Measurements from ENCODE around the gene DNAJC6. TPM values are rescaled to one million over a fixed set of nuclear protein-coding genes. Genes with fewer than 3 reads are reported as not detected.

The DNAJC6 gene
- total RNA-seq, 4 donors from 2014 or later: 0.11 to 1.3 (median 0.34) TPM

DNA sequence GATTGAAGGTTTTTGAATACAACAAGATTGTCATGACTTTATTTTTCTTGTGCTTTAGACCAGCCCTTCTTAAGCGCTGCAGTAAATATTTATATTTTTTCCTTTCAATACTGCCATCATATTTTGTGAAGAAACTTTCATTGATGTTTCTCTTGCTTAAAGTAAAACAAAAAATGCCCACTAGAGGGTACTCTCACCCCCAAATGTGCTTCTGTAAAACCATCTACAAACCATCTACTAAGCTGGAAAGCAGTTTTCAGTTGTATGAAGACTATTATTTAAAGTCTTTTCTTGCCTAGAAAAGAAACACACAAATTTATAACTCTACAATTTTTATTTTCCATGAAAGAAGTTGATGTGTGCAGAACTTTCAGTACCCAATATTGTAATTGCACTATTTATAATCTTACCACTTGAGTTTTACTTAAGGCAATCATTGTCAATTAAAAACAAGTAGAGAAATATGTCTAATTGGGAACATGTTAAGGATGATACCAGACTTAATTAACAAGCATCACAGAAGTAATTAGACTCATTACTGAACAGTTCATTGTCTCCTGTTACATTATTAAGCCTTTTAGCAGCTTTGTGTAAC is 121.9 kb downstream of the DNAJC6 start:
- Histone ChIP-seq H3K27ac (peak overlapping the region; percentile 57 to 75 (median 67)), H3K9me3 (no peaks in the 10 kb centered on the region), H3K36me3 (peaks cover 6 to 80% (median 8%) of the 10 kb centered on the region in 3 donors), H3K4me3 (no peak overlapping the region), H3K4me1 (peaks cover 0 to 39% (median 18%) of the 10 kb centered on the region in 3 donors), H3K27me3 (no peaks in the 10 kb centered on the region)
- intact Hi-C loops (cut with DNase I): no loop called here
- WGBS, 2 donors: 0 to 34% methylated on average over 1 of the region's 1 CpG
- no peak for TF ChIP-seq POLR2A (IDR thresholded peaks at IDR 0.05)
- TF ChIP-seq, protein P1, sequence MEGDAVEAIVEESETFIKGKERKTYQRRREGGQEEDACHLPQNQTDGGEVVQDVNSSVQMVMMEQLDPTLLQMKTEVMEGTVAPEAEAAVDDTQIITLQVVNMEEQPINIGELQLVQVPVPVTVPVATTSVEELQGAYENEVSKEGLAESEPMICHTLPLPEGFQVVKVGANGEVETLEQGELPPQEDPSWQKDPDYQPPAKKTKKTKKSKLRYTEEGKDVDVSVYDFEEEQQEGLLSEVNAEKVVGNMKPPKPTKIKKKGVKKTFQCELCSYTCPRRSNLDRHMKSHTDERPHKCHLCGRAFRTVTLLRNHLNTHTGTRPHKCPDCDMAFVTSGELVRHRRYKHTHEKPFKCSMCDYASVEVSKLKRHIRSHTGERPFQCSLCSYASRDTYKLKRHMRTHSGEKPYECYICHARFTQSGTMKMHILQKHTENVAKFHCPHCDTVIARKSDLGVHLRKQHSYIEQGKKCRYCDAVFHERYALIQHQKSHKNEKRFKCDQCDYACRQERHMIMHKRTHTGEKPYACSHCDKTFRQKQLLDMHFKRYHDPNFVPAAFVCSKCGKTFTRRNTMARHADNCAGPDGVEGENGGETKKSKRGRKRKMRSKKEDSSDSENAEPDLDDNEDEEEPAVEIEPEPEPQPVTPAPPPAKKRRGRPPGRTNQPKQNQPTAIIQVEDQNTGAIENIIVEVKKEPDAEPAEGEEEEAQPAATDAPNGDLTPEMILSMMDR (IDR thresholded peaks at IDR 0.05): peak in 5 of 6 experiments; percentile 18 to 56 (median 38)
- DNase-seq: no peak

DNA sequence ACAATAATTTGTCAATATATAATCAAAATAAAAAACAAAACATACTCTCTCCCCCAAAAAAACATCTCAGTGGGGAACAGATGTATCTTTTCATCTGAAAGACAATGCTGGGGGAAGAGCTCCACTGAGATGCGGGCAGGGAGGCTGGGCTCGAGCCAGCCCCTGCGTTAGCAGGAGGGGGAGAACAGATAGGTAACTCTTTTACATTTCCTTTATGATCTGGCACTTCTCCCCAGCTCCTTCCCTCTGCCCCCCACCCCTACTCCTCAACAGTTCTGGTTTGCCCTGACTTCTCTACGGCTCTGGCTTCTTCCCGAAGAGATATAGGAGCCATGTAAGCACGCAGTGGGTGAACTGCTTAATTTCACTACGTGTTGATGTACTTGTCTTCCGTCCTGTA is 123.6 kb downstream of the DNAJC6 start:
- no peaks in the 10 kb centered on the region for H3K9me3 ChIP-seq
- peaks cover 0 to 63% (median 0%) of the 10 kb centered on the region in 3 donors for H3K36me3 ChIP-seq
- TF ChIP-seq, protein P1 (IDR thresholded peaks at IDR 0.05): no peak
- no peak for TF ChIP-seq POLR2A (IDR thresholded peaks at IDR 0.05)
- no peak overlapping the region for H3K27ac ChIP-seq
- no peak overlapping the region for H3K4me3 ChIP-seq
- no peak for DNase-seq
- no peaks in the 10 kb centered on the region for H3K27me3 ChIP-seq
- peaks cover 0 to 39% (median 18%) of the 10 kb centered on the region in 3 donors for H3K4me1 ChIP-seq
- intact Hi-C loops (cut with DNase I): no loop called here
- WGBS, 2 donors: 80 to 82% methylated on average over 8 of the region's 8 CpGs

DNA sequence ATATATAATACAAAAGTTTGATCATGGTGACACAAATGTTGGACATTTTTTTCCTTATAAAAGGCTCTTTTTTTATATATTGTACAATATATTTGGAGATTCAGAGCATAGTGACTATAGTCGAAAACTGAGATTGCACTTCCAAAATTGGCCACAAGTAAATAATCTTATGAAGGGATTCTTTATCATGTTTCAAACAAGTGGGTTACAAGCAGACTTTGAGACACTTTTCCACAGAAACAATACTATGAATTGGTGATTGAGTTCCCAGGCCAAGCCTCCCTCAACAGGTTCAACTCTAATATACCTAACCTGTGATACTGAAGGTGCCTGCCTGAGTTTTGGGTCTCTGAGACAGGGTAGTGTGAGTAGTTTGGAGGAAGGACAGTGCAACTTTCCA is 124.9 kb downstream of the DNAJC6 start:
- H3K4me1 ChIP-seq: peaks cover 0 to 34% (median 18%) of the 10 kb centered on the region in 3 donors
- intact Hi-C loops (cut with DNase I): no loop called here
- H3K27me3 ChIP-seq: no peaks in the 10 kb centered on the region
- no peak for DNase-seq
- TF ChIP-seq POLR2A (IDR thresholded peaks at IDR 0.05): no peak
- TF ChIP-seq, protein P1 (IDR thresholded peaks at IDR 0.05): peak in 3 of 6 experiments; percentile 4 to 14 (median 10)
- no peak overlapping the region for H3K4me3 ChIP-seq
- WGBS, 2 donors: 93 to 96% methylated on average over 1 of the region's 1 CpG
- H3K9me3 ChIP-seq: no peaks in the 10 kb centered on the region
- H3K36me3 ChIP-seq: peaks cover 0 to 50% (median 0%) of the 10 kb centered on the region in 3 donors
- H3K27ac ChIP-seq: no peak overlapping the region

DNA sequence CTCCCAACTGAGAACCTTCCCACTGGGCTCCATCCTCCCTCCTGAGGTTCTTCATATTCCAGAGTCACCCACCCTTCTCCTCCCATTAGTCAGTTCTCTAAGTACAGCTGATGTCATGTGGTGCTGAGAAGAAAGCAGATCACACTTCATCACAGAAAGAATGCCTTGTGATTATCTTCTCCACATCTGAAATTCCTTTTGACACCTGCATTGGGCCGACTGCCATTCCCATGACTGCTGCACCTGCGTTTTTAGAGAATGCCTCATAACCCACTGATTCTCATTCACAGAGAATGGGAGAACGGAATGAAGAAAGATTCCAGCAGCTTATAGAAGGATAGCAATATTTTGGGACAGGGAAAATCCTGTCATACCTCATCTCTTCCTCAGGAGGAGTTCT is 125.4 kb downstream of the DNAJC6 start:
- no peak for DNase-seq
- intact Hi-C loops (cut with DNase I): no loop called here
- peaks cover 0 to 44% (median 0%) of the 10 kb centered on the region in 3 donors for H3K36me3 ChIP-seq
- H3K4me3 ChIP-seq: no peak overlapping the region
- no peak overlapping the region for H3K27ac ChIP-seq
- H3K4me1 ChIP-seq: peaks cover 0 to 29% (median 18%) of the 10 kb centered on the region in 3 donors
- H3K9me3 ChIP-seq: no peaks in the 10 kb centered on the region
- TF ChIP-seq POLR2A (IDR thresholded peaks at IDR 0.05): no peak
- TF ChIP-seq, protein P1 (IDR thresholded peaks at IDR 0.05): no peak
- 76 to 86% methylated on average over 3 of the region's 3 CpGs for WGBS, 2 donors
- no peaks in the 10 kb centered on the region for H3K27me3 ChIP-seq

DNA sequence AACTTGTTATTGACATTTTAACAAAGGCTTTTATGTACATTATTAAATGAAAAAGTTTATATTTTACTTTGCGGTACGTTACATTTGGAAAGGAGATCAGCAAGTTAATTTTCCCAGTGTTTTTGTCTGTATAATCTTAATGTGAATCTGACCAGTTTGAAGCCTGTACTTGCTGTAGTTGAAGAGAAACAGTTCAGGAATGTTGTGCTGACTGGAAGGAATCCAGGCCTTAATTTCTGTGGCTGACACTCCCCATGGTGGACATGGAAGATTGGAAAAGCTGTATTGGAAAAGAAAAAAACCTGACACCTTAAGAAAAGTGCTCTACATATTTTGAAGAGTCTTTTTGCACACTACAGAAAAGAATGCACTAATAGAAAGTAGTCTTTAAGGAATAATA is 126.6 kb downstream of the DNAJC6 start:
- TF ChIP-seq, protein P1 (IDR thresholded peaks at IDR 0.05): no peak
- TF ChIP-seq POLR2A (IDR thresholded peaks at IDR 0.05): no peak
- no peaks in the 10 kb centered on the region for H3K27me3 ChIP-seq
- H3K9me3 ChIP-seq: no peaks in the 10 kb centered on the region
- H3K36me3 ChIP-seq: peaks cover 0 to 34% (median 0%) of the 10 kb centered on the region in 3 donors
- intact Hi-C loops (cut with DNase I): no loop called here
- WGBS, 2 donors: 57 to 61% methylated on average over 2 of the region's 2 CpGs
- no peak overlapping the region for H3K27ac ChIP-seq
- peaks cover 0 to 16% (median 7%) of the 10 kb centered on the region in 3 donors for H3K4me1 ChIP-seq
- DNase-seq: no peak
- no peak overlapping the region for H3K4me3 ChIP-seq

Measured in esophagus squamous epithelium (tissue), 5 donors.